Activated naive CD4-positive, alpha-beta T cell treated with anti-CD3 and anti-CD28 coated beads, Interleukin-2, amount 50 U/mL, for 72 hours (primary cell): ENCODE data around the gene PRKG1. TPM values are rescaled to one million over a fixed set of nuclear protein-coding genes. Genes with fewer than 3 reads are reported as not detected.
"Not testable (repeated sequence)": the region's sequence is repeated elsewhere in the genome, so short reads cannot be mapped to it uniquely, and the experiment has no call there.

ENCODE experiments used
- ATAC-seq, 2 donors: fragments of 150-1000 bp; cut with Tn5 transposase; 2 replicates each; pipeline ENCODE4 v1.10.0; 2021; ENCODE audit warnings: mild to moderate bottlenecking in 2 of 2, moderate library complexity in 2 of 2
- DNase-seq, 2 donors: peaks; one replicate each; pipeline ENCODE4 v3.0.0; 2021 to 2022; ENCODE audit warnings: low spot score in 2 of 2
- H3K27ac Mint-ChIP-seq, 2 donors: one replicate each; pipeline ENCODE4 v1.8.0; 2022; ENCODE audit warnings: mild to moderate bottlenecking in 2 of 2, mixed read lengths in 2 of 2
- H3K36me3 Mint-ChIP-seq, 2 donors: one replicate each; pipeline ENCODE4 v1.8.0; 2022; ENCODE audit warnings: mixed read lengths in 2 of 2
- H3K9me3 Mint-ChIP-seq, 2 donors: one replicate each; pipeline ENCODE4 v1.8.0; 2022; ENCODE audit warnings: mixed read lengths in 2 of 2
- total RNA-seq, 2 donors: library from RNA; stranded (reverse); gene quantifications; one replicate each; pipeline ENCODE4 v1.2.3, GENCODE V29; 2022

The PRKG1 gene
- total RNA-seq, 2 donors from 2014 or later = not detected

DNA sequence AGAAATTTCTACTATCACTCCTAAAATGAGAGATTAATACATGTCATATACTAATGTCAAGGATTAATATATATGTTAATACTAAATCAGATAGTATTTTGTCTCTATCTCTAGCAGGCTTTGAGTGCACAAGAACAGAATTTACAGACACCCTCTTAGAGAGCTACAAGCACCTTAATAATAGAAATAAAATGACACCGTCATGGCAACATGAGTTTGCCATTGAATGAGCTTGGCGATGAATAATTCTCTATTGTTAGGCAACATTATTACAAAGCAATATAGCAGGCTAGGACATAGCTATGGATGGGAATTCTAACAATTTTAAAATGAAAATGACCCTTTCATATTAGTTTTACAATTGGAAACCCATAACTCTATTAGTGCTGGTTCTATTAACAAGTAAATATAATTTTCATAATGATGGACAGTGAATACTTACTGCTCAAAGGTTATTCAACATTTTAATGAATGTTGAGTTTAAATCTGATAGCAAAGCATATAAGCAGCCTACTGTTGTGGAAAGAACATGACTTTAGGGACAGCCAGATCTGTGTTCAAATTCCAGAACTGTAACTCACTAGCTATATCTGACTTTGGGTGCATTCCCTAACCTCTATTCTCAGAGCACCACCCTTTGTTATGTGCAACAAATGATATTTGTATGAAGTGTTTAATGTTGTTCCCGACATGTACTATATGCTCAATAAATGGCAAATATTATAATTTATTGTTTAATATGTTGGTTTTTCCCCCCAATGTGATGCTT, 1055.3 kb downstream of the PRKG1 start:
- DNase-seq = no peak
- H3K36me3 Mint-ChIP-seq = no peaks in the 10 kb centered on the region
- ATAC-seq = no peak
- peaks cover 0 to 6% of the 10 kb centered on the region in 2 donors for H3K9me3 Mint-ChIP-seq
- no peak overlapping the region for H3K27ac Mint-ChIP-seq

DNA sequence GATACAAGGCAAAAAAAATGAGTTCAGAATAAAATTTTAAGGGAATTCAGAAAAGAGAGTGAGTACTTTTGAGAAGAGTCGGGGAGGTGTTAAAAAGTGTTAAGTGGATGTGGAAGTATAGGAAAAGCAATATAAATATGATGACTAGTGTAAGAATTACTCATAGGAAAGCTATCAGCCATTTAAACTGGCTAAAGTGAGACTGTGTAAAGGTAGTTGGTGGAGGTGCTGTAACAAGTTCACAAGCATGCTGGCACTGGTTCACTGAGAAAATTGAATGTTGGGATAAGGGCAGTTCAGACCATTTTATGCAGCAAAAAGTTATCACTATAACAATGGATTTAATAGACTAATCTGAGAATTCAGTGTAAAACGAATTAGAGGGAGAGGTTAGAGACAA, 1060.8 kb downstream of the PRKG1 start:
- DNase-seq (no peak), ATAC-seq (no peak)
- Mint-ChIP-seq H3K36me3 (no peaks in the 10 kb centered on the region), H3K9me3 (no peaks in the 10 kb centered on the region), H3K27ac (no peak overlapping the region)

DNA sequence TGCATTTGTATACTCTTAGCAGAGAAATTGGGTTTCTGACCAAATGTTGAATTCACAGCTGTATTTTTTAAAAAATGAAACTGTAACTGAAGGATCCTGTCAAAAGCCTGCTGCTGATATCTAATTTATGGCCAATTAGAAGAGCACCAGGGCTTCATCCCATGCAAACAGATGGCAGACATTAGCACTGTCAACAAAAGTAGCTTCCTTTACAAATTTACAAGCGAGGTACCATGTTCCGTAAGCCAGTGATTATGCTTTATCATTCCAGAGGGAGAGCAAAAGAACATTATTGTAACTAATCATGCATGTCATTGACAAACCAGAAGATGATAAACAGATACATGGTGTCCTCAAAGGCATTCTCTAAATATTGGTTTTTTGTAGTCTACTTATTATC, 1062.6 kb downstream of the PRKG1 start:
- ATAC-seq = no peak
- H3K27ac Mint-ChIP-seq = no peak overlapping the region
- no peaks in the 10 kb centered on the region for H3K36me3 Mint-ChIP-seq
- H3K9me3 Mint-ChIP-seq = no peaks in the 10 kb centered on the region
- no peak for DNase-seq

DNA sequence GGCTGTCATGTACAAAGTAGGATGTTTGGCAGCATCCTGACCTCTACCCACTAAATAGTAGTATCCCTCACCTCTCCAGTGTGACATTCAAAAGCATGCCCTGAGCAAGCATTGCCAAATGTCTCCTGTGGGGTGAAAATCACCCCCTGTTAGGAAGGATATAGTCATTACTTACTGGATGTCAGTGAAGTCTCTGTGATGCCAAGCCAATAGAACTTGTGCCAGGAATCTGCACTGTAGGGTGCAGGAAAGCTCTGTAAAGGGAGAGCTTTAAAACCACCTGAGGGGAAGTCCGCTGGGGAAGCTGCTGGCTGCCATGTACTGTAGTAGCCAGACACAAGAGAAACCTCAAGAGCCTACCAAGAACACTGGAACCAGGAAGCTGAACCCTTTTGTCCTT, 1069.1 kb downstream of the PRKG1 start:
- Mint-ChIP-seq H3K9me3 (peaks cover 0 to 5% of the 10 kb centered on the region in 2 donors), H3K27ac (no peak overlapping the region), H3K36me3 (no peaks in the 10 kb centered on the region)
- no peak for ATAC-seq
- no peak for DNase-seq

DNA sequence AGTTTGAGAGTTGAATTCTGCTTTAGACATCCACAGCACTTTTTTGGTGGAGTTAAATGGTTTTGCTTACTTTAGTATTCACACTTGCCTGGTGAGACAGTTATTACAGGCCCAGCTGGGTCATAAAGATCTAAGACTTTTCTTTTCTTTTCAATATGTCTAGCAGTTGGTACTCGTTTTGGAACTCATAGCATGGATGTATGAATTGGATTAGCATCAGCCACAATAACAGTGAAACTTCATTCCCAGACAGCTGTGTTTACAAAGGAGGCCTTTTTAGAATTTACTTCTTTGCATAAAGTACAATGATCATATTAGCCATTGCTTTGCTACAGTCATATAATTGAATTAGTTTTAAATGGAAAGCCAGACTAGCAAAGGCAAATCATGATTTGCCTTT, 1071.3 kb downstream of the PRKG1 start:
- H3K36me3 Mint-ChIP-seq = no peaks in the 10 kb centered on the region
- no peak for ATAC-seq
- H3K9me3 Mint-ChIP-seq = peaks cover 0 to 5% of the 10 kb centered on the region in 2 donors
- H3K27ac Mint-ChIP-seq = no peak overlapping the region
- DNase-seq = no peak

DNA sequence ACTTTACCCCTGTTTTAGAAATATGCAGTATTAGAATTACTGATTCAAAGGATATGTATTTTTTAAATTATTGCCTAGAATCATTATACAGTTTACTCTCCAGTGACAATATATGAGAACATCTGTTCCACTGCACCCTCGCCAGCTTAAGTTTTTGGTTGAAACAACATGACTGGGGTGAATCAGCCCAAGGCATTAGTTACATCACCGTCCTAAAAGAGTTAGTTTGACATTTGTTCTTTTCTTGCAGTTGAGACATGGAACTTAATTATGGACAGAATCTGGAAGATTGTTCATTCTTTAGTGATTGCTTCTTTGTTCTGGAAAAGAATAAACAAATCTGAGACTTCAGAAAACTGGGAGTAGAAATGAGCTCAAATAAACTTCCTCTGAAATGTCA, 1072.5 kb downstream of the PRKG1 start:
- H3K27ac Mint-ChIP-seq = no peak overlapping the region
- ATAC-seq (no peak), DNase-seq (no peak)
- H3K36me3 Mint-ChIP-seq = no peaks in the 10 kb centered on the region
- H3K9me3 Mint-ChIP-seq = peaks cover 0 to 5% of the 10 kb centered on the region in 2 donors

DNA sequence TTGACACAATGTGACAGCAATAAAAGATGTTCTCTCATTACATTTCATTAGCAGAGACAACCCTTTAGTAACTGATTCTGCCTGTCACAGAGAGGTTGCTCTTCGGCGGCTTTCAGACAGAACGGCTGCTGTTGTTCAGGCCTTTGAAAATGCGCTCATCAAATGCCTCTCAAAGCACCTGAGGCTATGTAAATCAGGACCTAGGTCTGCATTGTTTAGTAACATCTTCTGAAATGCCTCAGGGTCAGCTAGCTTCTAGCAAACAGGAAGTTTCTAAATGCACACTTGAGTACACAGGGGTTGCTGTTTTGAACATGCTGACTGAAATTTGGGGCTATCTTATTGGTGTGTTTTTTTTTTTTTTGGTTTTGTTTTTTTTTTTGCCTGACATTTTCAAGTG, 1096.5 kb downstream of the PRKG1 start:
- H3K36me3 Mint-ChIP-seq = no peaks in the 10 kb centered on the region
- H3K9me3 Mint-ChIP-seq = peaks cover 7 to 11% of the 10 kb centered on the region in 2 donors
- H3K27ac Mint-ChIP-seq = no peak overlapping the region
- ATAC-seq = no peak
- DNase-seq = no peak

DNA sequence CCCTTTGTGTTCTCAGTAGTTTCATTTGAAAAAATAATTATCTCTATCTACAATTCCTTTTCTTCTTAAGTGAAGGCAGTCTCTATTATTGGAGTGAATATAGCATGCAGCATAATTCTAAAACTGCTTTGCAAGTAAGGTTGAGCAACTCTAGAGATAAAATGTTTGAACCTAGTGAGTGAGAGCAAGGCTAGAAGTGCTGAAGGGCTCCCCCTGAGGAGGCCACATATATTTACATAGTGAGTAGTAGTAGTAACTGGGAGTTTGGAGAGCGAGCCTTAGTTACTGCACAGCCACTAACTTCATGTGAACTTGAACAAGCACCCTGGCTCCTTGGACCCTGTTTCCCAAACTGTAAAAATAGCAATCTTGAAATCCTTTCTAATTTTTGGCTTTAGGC, 1098.3 kb downstream of the PRKG1 start:
- ATAC-seq (no peak), DNase-seq (no peak)
- no peaks in the 10 kb centered on the region for H3K36me3 Mint-ChIP-seq
- no peak overlapping the region for H3K27ac Mint-ChIP-seq
- peaks cover 7 to 11% of the 10 kb centered on the region in 2 donors for H3K9me3 Mint-ChIP-seq

DNA sequence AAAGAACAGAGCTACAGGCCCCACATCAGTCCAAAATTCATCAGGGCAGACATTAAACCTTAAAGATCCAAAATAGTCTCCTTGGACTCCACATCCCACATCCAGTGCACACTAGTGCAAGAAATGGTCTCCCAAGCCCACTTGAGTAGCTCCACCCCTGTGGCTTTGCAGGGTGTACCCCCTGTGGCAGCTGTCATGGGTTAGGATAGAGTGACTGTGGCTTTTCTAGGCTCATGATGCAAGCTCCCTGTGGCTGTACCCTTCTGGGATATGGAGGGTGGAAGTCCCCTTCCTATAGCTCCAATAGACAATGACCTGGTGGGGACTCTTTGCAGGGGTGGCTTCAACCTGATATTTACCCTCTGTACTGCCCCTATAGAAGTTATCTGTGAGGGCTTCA, 1111.0 kb downstream of the PRKG1 start:
- H3K27ac Mint-ChIP-seq = no peak overlapping the region
- DNase-seq (no peak), ATAC-seq (no peak)
- peaks cover 3% of the 10 kb centered on the region in 2 donors for H3K9me3 Mint-ChIP-seq
- peaks cover 0 to 5% of the 10 kb centered on the region in 2 donors for H3K36me3 Mint-ChIP-seq

DNA sequence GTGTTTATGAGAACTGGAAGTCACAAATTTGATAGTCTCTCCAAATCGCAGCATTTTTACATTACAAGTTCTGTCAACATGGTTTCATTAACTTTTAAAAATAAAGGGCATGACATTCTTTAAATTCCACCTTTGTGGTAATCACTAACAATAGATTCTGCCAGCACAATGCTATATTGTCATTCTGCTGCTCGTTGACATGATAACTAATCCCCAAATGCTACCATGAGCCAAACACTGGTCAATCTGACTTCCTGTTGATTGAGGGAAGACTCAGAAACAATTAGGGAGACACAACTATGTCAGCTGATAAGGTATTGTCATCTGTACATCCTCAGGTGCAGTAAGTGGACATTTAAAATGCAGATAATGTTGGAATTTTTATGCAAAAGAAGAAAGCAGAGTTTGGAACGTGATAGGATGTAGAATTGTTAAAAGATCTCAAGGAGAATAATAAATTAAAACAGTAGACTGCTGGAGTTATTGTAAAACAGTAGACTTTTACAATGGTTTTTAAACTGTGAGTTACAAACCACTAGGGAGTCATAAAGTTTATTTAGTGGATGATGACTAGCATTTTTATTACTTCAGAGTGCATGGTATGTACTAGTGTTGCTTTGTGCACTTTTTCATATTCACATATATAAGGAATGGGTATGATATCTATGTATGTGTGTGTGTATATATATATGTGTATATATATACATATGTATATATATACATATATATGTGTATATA, 1113.4 kb downstream of the PRKG1 start:
- Mint-ChIP-seq H3K27ac (no peak overlapping the region), H3K9me3 (no peaks in the 10 kb centered on the region), H3K36me3 (no peaks in the 10 kb centered on the region)
- DNase-seq = no peak
- no peak for ATAC-seq

DNA sequence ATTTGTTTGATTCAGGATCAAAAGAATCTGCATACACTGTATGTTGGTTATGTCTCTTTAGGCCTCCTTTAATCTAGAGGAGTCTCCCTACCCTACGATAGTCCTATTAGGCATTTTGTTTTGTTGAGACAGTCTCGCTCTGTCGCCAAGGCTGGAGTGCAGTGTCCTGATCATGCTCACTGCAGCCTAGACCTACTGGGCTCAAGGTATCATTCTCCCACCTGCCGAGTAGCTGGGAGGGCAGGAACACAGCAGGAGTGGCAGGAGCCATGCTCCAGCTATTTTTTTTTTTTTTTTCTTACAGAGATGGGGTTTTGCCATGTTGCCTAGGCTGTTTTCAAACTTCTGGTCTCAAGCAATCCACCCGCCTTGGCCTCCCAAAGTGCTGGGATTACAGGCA, 1116.8 kb downstream of the PRKG1 start:
- DNase-seq (no peak), ATAC-seq (no peak)
- Mint-ChIP-seq H3K36me3 (no peaks in the 10 kb centered on the region), H3K27ac (no peak overlapping the region), H3K9me3 (no peaks in the 10 kb centered on the region)

DNA sequence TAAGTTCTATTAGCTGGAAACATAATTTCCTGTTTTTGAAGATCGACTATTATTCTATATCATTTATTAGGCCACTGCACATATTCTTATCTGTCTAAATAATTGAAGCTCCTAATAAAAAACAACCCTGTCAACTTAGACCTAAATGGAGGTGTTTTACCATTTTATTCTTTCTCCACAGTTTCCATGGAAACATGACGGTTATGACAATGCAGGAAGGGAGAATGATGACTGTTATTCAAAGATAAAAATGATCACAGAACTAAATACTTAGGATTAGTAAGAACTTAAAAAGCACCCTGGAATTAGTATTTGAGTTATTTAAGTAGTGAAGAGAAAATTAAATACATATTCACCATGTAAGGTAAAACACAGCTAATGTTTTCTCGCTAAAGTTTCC, 1119.9 kb downstream of the PRKG1 start:
- Mint-ChIP-seq H3K9me3 (no peaks in the 10 kb centered on the region), H3K36me3 (no peaks in the 10 kb centered on the region), H3K27ac (no peak overlapping the region)
- no peak for ATAC-seq
- DNase-seq = no peak

DNA sequence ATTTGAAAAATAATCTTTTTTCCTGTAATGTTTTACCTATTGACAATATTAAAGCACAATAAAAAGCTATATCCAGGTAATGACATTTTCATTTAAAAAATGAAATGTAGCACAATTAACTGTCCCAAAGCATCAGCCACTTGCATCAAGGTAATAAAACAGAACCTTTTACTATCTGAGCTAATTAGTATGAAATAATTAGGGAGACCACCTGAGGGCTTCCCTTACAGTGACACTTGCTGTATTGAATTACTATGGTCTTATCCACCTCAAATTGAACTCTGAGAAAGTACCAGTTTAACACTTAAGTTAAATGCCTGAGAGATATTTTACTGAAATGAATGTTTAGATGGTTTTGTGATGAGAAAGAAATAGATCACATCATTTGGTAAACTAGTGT, 1120.4 kb downstream of the PRKG1 start:
- DNase-seq (no peak), ATAC-seq (no peak)
- Mint-ChIP-seq H3K36me3 (no peaks in the 10 kb centered on the region), H3K9me3 (no peaks in the 10 kb centered on the region), H3K27ac (no peak overlapping the region)

DNA sequence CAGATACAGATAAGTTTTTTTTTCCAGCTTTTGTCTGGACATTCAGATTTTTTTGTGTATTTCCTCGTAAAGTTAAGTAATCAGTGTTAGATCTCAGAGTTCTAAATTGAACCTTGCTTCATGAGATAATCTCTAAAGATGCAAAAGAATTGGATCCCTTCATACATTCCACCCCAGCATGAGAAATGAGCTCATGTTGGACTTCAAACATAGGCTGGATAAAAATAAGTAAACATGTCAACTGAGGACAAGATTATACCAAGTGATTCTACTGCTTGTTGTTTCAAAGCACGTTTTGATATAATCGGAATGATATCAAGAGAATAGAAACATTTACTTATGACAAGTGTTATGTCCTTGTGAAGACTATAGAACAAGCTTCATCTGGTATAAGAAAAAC, 1122.8 kb downstream of the PRKG1 start:
- DNase-seq (no peak), ATAC-seq (no peak)
- Mint-ChIP-seq H3K9me3 (peaks cover 0 to 2% of the 10 kb centered on the region in 2 donors), H3K36me3 (no peaks in the 10 kb centered on the region), H3K27ac (no peak overlapping the region)

DNA sequence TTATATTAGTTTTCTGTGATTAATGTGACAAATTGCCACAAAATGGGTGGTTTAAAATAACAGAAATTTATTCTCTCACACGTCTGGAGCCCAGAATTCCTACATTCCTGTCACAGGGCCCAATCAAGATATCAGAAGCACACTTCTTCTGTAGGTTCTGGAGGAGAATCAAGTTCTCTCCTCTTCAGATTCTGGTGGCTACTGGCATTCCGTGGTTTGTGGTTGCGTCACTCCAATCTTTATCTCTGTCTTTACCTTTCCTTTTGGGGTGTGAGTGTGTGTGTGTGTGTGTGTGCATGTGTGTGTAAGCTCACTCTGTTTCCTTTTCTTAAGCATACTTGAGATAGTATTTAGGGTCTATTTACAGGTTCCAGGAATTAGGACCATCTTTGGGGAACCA, 1124.3 kb downstream of the PRKG1 start:
- no peak overlapping the region for H3K27ac Mint-ChIP-seq
- no peak for ATAC-seq
- DNase-seq = no peak
- H3K36me3 Mint-ChIP-seq = no peaks in the 10 kb centered on the region
- peaks cover 0 to 2% of the 10 kb centered on the region in 2 donors for H3K9me3 Mint-ChIP-seq

DNA sequence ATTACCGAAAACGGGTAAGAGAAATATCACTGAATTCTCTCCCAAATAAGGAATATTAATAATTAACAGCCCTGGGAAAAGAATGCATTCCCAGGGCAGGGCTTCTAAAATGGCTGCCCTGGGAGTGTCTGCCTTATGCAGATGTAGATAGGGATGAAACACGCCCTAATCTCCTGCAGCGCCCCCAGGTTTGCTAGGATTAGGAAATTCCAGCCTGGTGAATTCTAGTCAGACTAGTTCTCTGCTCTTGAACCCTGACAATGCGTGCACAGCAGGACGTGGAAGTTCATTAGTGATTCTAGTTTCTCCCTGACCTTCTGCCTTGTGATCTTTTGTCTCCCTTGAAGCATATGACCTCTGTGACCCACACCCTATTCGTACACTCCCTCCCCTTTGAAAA, 1130.6 kb downstream of the PRKG1 start:
- not testable (repeated sequence) for ATAC-seq, H3K9me3 Mint-ChIP-seq, H3K27ac Mint-ChIP-seq, H3K36me3 Mint-ChIP-seq, DNase-seq

DNA sequence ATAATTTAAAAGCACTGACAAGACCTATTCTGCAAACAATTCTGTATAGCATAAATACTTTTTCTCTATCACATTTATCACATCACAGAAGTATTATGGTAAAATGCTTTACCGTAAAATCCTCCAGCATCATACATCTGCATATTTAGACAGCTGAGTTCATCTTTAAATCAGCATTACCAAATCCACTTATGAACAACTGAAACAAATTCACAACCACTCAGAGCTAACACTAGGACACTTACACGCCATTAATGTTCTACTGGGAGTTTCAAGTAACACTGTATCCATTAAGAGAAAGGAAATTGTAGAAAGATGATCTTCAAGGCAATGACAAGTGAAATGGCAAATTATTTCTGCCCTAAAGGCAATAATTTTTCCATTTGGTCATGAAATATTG, 1134.1 kb downstream of the PRKG1 start:
- Mint-ChIP-seq H3K9me3 (no peaks in the 10 kb centered on the region), H3K36me3 (no peaks in the 10 kb centered on the region), H3K27ac (no peak overlapping the region)
- no peak for ATAC-seq
- no peak for DNase-seq

DNA sequence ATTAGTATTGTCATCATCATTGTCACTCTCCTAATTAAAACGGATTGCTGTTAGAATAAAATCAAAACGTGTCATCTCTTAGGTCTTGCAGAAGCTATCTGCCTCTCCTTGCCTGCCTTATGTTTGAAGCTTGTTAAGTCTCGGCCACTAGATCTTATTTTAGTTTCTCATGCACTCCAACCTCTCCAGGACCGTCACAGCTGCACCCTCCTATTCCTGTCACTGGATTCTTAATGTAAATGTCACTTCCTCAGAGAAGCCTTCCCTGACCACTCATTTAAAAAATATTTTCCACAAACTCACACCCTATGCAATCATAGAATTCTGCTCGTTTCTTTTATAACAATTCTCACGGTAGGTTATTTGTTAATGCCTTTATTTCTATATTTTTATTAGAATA, 1135.9 kb downstream of the PRKG1 start:
- H3K27ac Mint-ChIP-seq = no peak overlapping the region
- ATAC-seq (no peak), DNase-seq (no peak)
- no peaks in the 10 kb centered on the region for H3K9me3 Mint-ChIP-seq
- no peaks in the 10 kb centered on the region for H3K36me3 Mint-ChIP-seq
